ENCODE data around the gene HAND2. TPM values are rescaled to one million over a fixed set of nuclear protein-coding genes. Genes with fewer than 3 reads are reported as not detected.

Gene HAND2
- total RNA-seq, 1 experiment from 2014 or later = not detected

GRCh38 chr4:173503330-173504180 is 26.5 kb downstream of the HAND2 start:
- no peak for DNase-seq (ENCODE audit: low read depth)

- DNase-seq (ENCODE audit: low read depth) = no peak
Measured at GRCh38 chr4:173502282-173502681, 27.7 kb downstream of the HAND2 start.

GRCh38 chr4:173501592-173502150 is 28.4 kb downstream of the HAND2 start:
- DNase-seq (ENCODE audit: low read depth) = no peak

- DNase-seq (ENCODE audit: low read depth) = no peak
Measured at GRCh38 chr4:173500841-173501591, 29.0 kb downstream of the HAND2 start.

DNA sequence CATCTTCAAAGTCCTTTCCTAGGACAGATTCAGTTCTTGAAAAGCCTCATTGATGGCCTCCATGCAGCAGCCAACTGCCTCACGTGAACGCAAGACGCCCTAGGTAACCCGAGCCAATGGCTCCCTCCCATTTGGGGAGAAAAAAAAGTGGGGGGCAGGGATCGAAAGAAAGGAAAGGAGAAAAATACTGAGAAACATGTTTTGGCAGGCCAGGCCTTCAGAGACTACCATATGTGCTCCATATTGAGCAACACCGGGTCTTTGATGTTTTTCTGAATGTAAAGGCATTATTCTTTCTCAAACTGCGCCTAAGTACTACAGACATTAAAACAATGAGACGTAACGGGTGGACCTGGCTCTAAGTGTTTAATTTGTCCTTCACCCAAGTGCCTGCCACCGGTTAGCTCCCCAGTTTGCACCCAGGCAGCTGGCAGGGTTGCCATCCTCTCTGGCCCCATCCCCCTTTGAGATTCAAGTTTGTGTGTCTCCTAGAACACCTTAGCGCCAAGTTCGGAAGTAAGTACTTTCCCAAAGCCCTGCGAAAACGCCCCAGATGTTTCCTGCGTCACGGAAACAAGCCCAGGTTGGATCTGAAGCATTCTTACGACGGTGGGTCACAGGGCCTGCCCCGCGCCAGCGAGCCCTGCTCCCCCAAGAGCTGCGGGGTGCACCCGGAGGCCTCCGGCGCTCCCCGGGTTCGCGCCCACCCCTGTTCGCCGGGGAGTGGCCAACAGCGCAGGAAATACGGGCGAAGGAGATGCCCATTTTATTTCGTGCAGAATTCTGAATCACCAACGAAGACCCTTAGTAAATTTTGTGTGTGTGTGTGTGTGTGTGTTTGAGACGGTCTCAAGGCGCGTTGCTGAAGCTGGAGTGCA is 30.1 kb downstream of the HAND2 start:
- DNase-seq (ENCODE audit: low read depth) = no peak

DNA sequence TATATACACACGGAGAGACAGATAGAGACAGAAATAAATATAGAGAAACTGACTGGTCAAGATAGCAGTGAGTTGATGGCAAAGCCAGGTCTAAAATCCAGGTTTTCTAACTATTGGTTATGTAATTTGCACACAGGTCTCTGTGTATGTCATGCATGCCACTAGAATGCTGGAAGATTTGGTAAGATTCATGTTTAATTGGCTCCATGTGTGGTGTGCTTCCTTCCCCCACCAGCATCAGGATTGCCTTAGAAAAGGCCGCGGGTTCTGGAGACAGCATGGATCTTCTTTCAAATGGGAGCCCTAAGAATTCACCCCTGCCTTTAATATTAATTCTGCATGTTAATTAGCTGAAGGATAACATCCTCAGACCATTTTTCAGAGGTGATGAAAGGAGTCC is 31.3 kb downstream of the HAND2 start:
- no peak for DNase-seq (ENCODE audit: low read depth)

DNA sequence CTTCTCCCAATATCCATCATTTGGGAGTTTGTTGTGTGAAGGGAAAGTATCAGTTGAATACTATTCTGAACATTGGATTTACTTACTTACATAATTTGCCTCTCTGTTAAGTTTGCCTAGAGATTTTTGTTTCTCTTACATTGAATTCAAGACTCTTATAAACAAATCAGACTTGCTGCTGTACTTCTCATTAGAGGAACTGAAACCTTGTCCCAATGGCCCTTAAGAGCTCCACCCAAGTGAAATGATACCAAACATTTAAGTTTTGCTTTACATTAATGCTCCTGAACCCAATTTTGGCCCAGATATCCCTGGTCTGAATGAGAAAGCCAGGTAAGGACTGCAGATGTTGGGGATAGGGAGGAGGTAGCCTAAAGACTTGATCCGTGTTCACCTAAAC is 32.0 kb downstream of the HAND2 start:
- DNase-seq (ENCODE audit: low read depth) = no peak

DNA sequence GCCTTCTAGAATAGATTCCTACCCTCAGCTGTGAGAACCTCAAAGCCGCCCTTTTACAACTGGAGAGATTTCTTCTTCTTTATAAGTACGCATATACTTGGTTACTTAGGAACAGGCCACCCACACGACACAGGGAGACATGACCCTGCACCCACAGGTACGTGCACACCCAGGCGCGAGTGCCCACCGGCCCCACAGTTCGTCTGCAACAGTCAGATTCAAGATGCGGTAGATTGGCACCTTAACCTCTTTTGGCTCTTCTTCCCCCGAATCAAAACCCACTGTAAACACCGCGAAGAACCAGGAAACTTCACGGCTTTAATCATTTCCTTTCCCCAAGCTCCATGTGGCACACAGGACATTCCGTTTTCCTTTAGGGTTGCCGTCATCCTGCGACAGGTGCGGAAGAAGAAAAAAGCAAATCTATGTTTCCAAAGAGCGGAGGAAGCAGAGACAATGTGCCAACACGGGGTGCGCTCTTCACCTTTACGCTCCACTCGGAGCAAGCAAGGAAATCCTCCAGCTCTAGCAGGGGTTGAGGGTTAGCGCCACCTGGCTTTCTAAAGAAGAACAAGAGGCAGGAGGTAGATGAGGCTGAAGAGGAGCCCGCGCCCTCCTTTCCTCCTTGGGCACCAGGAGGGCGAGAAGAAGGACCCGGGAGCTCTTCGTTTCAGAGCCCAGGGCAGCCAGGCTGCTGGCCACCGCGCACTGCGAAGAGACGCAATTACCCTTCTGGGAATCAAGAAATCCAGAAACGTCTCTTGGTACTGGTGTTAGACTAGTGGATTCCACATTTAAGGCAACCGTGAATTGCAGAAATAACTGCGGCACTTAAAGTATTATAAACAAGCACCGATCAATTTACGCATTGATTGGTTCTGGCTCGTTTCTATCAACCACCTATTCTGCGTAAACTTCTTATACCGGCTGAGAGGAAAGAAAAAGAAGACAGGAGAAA is 35.7 kb downstream of the HAND2 start:
- DNase-seq (ENCODE audit: low read depth) = peak; percentile 44

- no peak for DNase-seq (ENCODE audit: low read depth)
Measured at GRCh38 chr4:173493041-173493440, 37.0 kb downstream of the HAND2 start.

DNA sequence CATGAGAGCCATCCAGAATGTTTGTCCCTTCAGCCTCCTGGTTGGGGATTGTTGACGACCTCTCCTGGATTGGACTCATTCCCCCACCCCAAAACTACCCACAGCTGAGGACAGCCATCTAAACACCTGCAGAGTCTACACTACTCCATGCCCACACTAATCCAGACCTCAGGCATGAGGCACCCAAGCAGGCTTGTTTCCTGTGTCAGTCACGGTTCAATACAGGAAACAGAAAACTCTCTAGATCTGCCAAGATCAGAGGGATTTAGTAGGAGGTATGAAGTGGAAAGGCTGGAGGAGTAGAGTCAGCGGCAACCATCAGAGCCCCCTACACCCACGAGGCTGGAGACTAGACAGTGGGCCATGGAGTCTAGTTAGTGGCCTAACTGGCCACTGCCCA is 37.7 kb downstream of the HAND2 start:
- no peak for DNase-seq (ENCODE audit: low read depth)

DNA sequence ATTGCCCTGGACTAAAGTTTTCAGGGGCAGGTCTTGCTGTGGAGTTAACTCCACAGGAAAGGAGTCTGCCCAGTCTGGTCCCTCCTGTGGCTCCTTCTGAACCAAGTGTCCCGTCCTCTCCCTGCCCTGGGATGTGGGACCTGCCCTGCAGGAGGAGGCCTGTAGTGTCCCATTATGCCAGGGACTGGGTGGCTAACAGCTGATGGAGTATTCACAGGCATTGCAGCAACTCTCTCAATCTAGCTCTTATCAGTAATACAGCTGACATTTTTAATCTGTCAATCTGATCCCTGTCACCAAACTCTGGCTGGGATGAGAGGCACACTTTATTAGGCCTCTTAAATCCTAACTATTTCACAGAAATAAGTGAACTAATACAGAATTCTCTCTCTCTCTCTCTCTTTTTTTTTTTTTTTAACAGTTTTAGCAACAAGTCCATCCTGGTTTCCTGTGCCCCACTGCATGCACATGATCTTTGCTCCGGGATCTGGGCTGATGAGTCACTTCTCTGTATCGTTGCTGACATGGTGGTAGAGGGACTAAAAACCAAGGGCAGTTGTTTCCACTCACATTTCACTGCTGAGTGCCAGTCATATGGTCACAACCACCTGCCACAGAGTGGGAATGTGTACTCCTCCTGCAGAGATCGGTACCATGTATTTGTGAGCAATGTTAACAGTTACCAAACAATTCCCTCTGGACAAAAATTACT is 39.1 kb downstream of the HAND2 start:
- peak; percentile 83 for DNase-seq (ENCODE audit: low read depth)

GRCh38 chr4:173490256-173490655 is 39.8 kb downstream of the HAND2 start:
- peak; percentile 42 for DNase-seq (ENCODE audit: low read depth)

GRCh38 chr4:173489514-173489913 is 40.5 kb downstream of the HAND2 start:
- DNase-seq (ENCODE audit: low read depth) = peak; percentile 80

DNA sequence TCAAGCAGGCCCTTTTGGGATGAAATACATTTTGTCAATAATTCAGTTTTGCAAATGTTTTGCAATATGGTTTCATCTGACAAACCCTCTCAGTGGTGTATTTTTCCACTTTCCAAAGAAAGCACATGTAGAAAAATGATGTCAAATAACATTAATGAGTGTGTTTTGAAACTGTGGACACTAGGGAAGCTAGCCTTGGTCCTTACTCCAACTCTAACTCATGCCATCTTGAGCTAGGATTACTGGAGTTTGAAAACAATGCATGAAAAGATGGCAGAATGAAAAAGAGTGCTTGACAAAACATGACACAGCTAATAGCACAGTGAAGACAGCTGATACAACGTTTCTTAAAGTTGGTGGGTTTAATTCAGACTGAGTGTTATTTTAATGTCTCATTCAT is 41.4 kb downstream of the HAND2 start:
- no peak for DNase-seq (ENCODE audit: low read depth)

- no peak for DNase-seq (ENCODE audit: low read depth)
Measured at GRCh38 chr4:173488074-173488473, 42.0 kb downstream of the HAND2 start.

DNA sequence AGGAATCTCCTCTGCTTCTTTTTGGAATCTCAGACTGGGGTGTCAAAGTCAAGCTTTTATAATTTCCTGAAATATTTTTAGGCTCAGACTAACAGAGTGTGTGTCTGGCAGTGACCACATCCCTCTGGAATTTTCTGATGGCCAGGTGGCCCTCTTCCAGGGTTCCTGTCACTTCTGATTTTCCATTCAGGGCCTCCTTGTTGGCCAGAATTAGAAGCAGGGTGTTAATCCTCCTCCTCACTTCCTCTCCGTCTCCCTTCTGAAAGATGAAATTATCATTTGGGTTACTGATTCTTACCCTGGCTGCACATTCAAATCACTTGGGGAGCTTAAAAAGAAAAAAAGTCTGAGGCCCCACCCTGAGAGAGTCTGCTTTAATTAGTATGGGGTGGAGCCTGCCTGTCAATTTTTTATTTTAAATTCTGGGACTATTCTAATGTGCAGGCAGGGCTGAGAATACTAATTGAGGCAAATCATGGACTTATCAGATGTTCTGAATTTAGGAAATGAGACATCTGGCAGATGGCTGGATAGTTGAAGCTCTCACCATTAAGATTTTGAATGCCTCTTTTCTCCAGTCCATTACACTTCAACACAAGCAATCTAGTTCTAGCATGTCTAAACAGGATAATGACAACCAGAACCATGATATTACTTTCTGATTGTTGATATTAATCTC is 43.2 kb downstream of the HAND2 start:
- no peak for DNase-seq (ENCODE audit: low read depth)

GRCh38 chr4:173485164-173485563 is 44.9 kb downstream of the HAND2 start:
- peak; percentile 56 for DNase-seq (ENCODE audit: low read depth)

DNA sequence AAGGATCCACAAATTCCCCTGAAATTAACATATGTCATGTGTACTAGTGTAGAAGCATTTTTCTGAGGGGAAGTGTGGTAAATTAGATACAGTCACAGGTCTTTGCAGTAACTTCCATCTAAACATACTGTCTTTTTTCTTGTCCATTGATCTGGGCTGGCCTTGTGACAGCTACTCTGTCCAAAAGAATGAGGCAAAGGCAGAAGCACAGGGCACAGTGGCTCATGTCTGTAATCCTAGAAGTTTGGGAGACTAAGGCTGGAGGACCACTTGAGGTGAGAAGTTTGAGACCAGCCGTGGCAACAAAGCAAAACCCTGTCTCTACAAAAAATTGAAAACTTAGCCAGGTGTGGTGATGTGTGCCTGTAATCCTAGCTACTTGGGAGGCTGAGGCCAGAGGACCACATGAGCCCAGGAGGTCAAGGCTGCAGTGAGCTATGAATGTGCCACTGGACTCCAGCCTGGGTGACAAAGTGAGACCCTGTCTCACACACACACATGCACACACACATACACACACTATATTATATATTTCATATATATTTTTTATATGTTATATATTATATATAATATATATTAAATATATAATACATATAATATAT is 47.6 kb downstream of the HAND2 start:
- DNase-seq (ENCODE audit: low read depth) = no peak

DNA sequence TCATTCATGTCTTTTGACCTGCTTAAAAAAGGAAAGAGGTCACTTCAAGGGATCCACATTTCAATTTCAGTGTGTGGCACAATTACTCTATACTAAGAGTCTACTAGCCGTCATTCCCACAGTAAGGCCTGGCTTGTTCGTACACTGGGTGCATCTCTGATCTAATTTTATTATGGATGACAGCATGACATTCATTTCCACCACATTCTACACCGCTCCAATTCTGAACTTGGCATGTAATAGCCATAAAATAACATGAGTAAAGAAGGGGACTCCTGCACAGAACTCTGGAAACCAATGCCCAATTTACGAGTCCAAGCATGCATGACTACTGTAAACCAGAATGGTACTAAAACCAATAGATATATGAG is 51.1 kb downstream of the HAND2 start:
- no peak for DNase-seq (ENCODE audit: low read depth)

Measured in M059J (cell line).